GM12874 (cell line): ENCODE results near the gene ADIPOQ.

Experiments
- TF ChIP-seq, protein P1 (sequence below): IDR thresholded peaks from 2 replicates; pipeline ENCODE4 v1.5.1; 2011; ENCODE audit warnings: low read depth, mild to moderate bottlenecking, control low read depth, low read length, moderate library complexity; ENCODE audit not compliant: insufficient read depth

Gene ADIPOQ

DNA sequence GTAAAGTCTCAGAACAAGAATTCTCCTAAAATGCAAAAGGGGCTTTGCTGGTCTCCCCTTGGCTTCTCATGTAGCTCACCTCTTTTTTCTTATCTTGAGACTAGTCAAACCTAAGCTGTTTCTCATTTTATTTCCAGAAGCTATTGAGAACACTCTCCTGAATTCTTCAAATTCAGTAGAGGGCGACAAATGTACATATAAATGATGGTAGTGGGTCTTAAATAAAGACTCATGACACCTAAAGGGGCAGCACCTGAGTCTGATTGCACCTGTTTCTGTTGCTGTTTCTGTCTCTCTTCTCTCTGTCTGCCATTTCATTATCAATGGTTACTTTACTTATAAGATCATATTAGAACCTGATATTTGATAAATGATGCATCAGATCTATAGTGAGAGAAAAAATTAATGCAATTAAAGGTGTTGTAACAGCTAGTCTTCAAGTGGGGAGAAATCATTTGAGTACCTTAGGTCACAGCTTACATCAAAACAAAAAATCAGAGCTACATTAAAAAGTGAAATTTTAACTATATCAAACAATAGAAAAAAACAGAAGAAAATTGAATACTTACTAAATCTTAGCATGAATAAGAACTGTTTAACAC lies 7.0 kb downstream of the ADIPOQ start:
- TF ChIP-seq, protein P1, sequence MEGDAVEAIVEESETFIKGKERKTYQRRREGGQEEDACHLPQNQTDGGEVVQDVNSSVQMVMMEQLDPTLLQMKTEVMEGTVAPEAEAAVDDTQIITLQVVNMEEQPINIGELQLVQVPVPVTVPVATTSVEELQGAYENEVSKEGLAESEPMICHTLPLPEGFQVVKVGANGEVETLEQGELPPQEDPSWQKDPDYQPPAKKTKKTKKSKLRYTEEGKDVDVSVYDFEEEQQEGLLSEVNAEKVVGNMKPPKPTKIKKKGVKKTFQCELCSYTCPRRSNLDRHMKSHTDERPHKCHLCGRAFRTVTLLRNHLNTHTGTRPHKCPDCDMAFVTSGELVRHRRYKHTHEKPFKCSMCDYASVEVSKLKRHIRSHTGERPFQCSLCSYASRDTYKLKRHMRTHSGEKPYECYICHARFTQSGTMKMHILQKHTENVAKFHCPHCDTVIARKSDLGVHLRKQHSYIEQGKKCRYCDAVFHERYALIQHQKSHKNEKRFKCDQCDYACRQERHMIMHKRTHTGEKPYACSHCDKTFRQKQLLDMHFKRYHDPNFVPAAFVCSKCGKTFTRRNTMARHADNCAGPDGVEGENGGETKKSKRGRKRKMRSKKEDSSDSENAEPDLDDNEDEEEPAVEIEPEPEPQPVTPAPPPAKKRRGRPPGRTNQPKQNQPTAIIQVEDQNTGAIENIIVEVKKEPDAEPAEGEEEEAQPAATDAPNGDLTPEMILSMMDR, result no peak; the same call in 1 of the 2 replicates

DNA sequence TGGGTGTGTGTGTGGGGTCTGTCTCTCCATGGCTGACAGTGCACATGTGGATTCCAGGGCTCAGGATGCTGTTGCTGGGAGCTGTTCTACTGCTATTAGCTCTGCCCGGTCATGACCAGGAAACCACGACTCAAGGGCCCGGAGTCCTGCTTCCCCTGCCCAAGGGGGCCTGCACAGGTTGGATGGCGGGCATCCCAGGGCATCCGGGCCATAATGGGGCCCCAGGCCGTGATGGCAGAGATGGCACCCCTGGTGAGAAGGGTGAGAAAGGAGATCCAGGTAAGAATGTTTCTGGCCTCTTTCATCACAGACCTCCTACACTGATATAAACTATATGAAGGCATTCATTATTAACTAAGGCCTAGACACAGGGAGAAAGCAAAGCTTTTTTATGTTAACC lies 10.5 kb downstream of the ADIPOQ start:
- TF ChIP-seq, protein P1, result no peak

DNA sequence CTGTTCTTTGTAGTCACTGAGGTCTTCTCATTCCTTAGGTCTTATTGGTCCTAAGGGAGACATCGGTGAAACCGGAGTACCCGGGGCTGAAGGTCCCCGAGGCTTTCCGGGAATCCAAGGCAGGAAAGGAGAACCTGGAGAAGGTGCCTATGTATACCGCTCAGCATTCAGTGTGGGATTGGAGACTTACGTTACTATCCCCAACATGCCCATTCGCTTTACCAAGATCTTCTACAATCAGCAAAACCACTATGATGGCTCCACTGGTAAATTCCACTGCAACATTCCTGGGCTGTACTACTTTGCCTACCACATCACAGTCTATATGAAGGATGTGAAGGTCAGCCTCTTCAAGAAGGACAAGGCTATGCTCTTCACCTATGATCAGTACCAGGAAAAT lies 11.6 kb downstream of the ADIPOQ start:
- TF ChIP-seq, protein P1, result no peak

DNA sequence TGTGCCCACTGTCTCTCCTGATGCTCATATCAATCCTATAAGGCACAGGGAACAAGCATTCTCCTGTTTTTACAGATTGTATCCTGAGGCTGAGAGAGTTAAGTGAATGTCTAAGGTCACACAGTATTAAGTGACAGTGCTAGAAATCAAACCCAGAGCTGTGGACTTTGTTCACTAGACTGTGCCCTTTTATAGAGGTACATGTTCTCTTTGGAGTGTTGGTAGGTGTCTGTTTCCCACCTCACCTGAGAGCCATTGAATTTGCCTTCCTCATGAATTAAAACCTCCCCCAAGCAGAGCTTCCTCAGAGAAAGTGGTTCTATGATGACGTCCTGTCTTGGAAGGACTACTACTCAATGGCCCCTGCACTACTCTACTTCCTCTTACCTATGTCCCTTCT lies 12.4 kb downstream of the ADIPOQ start:
- TF ChIP-seq, protein P1, result no peak

DNA sequence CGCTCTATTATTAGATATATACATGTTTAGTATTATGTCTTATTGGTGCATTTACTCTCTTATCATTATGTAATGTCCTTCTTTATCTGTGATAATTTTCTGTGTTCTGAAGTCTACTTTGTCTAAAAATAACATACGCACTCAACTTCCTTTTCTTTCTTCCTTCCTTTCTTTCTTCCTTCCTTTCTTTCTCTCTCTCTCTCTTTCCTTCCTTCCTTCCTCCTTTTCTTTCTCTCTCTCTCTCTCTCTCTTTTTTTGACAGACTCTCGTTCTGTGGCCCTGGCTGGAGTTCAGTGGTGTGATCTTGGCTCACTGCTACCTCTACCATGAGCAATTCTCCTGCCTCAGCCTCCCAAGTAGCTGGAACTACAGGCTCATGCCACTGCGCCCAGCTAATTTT lies 15.2 kb downstream of the ADIPOQ start:
- TF ChIP-seq, protein P1, result no peak

DNA sequence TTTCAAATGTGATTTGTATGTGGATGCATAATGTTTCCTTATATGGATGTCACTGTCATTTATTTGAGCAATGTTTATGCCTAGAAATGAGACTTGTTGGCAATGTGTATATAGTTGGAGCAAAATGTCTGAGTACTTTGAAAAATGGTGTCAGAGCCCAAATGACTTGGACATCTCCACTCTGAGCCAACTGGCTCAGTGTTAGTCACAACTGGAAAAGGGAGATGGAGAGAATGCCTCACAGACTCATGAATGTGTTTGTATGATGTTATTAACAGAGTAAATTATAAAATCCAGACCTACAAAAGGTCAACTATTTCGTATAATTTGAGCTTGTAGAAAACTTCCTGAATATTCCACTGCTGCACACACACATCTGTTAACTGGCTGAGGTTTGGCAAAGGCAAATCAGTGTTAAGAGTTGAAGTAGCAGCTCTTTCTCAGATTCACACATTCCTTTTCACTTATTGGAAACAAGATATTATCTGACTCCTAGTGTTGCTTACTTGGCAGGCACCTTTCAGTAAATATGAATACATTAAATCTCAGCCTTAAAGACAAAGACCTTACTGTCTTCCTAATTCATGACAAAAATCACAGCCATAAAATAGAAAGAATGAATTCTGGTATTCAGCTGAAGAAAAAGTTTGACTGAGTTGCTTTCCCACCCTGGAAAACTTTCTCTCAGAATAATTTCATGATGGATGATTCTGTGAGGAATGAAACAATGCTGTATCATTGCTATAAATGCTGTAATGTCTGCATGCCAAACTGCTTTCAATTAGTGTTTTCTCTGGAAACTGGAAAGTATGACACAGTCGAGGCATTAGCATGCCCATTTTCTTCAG lies 27.0 kb downstream of the ADIPOQ start:
- TF ChIP-seq, protein P1, result no peak

DNA sequence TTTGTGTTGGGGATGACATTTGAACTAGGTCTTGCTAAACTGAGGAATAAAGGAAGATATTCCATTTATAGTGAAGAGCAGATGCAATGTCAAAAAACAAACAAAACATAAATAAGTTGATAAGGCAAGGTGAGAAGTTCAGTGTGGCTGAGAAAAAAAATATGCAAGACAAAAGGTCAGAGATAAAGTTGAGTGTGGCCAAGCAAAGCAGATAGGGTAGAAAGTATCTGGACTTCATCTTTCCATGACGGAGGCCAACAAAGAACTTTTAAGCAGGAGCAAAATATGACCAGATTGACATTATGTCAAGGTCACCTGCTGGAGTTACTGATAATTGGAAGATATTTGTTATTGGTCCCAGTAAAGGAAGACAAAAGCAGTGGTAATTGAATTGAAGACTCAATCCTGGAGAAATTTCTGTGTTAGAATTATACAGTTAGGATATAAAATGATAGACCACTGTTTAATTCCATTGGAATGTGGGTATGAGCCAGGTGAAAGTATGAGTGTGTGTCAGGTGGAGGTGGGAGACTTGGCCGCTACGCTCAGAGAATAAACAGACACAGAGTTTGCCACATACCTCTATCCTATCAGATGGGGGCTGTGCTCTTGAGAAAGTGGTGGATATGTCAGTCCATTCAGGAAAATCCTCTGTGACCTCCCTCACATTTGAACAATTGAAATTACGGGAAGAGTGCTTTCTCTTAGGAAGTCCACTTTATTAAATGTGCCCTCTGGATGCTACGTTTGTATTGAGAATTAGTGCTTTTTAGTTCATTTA lies 28.1 kb downstream of the ADIPOQ start:
- TF ChIP-seq, protein P1, result no peak
